ENCODE measurements around the gene TMEM60. TPM values are rescaled to one million over a fixed set of nuclear protein-coding genes. Genes with fewer than 3 reads are reported as not detected.

TMEM60 gene
- total and polyA plus RNA-seq, 2 of the 13 experiments (the other 11 are each of a cell fraction or from before 2014, with no cell fraction given), result 25.6 to 27.7 TPM

GRCh38 chr7:77799078-77799964, 1.1 kb upstream of the TMEM60 start (continued):
- TF ChIP-seq, protein P1, sequence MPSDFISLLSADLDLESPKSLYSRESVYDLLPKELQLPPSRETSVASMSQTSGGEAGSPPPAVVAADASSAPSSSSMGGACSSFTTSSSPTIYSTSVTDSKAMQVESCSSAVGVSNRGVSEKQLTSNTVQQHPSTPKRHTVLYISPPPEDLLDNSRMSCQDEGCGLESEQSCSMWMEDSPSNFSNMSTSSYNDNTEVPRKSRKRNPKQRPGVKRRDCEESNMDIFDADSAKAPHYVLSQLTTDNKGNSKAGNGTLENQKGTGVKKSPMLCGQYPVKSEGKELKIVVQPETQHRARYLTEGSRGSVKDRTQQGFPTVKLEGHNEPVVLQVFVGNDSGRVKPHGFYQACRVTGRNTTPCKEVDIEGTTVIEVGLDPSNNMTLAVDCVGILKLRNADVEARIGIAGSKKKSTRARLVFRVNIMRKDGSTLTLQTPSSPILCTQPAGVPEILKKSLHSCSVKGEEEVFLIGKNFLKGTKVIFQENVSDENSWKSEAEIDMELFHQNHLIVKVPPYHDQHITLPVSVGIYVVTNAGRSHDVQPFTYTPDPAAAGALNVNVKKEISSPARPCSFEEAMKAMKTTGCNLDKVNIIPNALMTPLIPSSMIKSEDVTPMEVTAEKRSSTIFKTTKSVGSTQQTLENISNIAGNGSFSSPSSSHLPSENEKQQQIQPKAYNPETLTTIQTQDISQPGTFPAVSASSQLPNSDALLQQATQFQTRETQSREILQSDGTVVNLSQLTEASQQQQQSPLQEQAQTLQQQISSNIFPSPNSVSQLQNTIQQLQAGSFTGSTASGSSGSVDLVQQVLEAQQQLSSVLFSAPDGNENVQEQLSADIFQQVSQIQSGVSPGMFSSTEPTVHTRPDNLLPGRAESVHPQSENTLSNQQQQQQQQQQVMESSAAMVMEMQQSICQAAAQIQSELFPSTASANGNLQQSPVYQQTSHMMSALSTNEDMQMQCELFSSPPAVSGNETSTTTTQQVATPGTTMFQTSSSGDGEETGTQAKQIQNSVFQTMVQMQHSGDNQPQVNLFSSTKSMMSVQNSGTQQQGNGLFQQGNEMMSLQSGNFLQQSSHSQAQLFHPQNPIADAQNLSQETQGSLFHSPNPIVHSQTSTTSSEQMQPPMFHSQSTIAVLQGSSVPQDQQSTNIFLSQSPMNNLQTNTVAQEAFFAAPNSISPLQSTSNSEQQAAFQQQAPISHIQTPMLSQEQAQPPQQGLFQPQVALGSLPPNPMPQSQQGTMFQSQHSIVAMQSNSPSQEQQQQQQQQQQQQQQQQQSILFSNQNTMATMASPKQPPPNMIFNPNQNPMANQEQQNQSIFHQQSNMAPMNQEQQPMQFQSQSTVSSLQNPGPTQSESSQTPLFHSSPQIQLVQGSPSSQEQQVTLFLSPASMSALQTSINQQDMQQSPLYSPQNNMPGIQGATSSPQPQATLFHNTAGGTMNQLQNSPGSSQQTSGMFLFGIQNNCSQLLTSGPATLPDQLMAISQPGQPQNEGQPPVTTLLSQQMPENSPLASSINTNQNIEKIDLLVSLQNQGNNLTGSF (CRISPR knock-in tag; IDR thresholded peaks at IDR 0.05), result no peak
- TF ChIP-seq, protein P2, sequence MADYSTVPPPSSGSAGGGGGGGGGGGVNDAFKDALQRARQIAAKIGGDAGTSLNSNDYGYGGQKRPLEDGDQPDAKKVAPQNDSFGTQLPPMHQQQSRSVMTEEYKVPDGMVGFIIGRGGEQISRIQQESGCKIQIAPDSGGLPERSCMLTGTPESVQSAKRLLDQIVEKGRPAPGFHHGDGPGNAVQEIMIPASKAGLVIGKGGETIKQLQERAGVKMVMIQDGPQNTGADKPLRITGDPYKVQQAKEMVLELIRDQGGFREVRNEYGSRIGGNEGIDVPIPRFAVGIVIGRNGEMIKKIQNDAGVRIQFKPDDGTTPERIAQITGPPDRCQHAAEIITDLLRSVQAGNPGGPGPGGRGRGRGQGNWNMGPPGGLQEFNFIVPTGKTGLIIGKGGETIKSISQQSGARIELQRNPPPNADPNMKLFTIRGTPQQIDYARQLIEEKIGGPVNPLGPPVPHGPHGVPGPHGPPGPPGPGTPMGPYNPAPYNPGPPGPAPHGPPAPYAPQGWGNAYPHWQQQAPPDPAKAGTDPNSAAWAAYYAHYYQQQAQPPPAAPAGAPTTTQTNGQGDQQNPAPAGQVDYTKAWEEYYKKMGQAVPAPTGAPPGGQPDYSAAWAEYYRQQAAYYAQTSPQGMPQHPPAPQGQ (CRISPR knock-in tag; IDR thresholded peaks at IDR 0.05; ENCODE audit: borderline replicate concordance), result no peak
- TF ChIP-seq ZNF30 (CRISPR knock-in tag; IDR thresholded peaks at IDR 0.05) (no peak), HOXA7 (CRISPR knock-in tag; IDR thresholded peaks at IDR 0.05) (no peak), ZNF775 (CRISPR knock-in tag; IDR thresholded peaks at IDR 0.05; ENCODE audit: borderline replicate concordance) (no peak), ZNF777 (CRISPR knock-in tag; IDR thresholded peaks at IDR 0.05) (no peak; the same call in 1 of the 2 replicates), REST (IDR thresholded peaks at IDR 0.05; ENCODE audit: borderline replicate concordance in 1 of 2, low read depth in 1 of 2, low read length in 2 of 2) (no peak), ZC3H13 (CRISPR knock-in tag; IDR thresholded peaks at IDR 0.05) (no peak), ZC3H4 (CRISPR knock-in tag; IDR thresholded peaks at IDR 0.05; ENCODE audit: borderline replicate concordance) (no peak), HNRNPK (IDR thresholded peaks at IDR 0.05; ENCODE audit: low read depth, low read length, poor library complexity, severe bottlenecking) (no peak), FLYWCH1 (CRISPR knock-in tag; IDR thresholded peaks at IDR 0.05) (no peak), ATM (IDR thresholded peaks at IDR 0.05; ENCODE audit: borderline replicate concordance) (no peak)
- TF ChIP-seq, protein P3, sequence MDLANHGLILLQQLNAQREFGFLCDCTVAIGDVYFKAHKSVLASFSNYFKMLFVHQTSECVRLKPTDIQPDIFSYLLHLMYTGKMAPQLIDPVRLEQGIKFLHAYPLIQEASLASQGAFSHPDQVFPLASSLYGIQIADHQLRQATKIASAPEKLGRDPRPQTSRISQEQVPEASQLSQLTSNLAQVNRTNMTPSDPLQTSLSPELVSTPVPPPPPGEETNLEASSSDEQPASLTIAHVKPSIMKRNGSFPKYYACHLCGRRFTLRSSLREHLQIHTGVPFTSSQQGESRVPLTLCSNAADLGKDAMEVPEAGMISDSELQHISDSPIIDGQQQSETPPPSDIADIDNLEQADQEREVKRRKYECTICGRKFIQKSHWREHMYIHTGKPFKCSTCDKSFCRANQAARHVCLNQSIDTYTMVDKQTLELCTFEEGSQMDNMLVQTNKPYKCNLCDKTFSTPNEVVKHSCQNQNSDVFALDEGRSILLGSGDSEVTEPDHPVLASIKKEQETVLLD (CRISPR knock-in tag; IDR thresholded peaks at IDR 0.05; ENCODE audit: low read depth), result no peak

Measured in HepG2 (cell line).